GM19372 (cell line): ENCODE measurements around the gene TNFAIP8.
A peak's percentile ranks its signal among the peaks of the same experiment; 100 is the strongest.

Experiments used
- ATAC-seq: cut with Tn5 transposase; IDR thresholded peaks from one replicate; pipeline ENCODE4 v1.9.1; 2021; ENCODE audit warnings: mild to moderate bottlenecking, low read depth, moderate library complexity; ENCODE audit not compliant: unreplicated experiment

Gene TNFAIP8

DNA sequence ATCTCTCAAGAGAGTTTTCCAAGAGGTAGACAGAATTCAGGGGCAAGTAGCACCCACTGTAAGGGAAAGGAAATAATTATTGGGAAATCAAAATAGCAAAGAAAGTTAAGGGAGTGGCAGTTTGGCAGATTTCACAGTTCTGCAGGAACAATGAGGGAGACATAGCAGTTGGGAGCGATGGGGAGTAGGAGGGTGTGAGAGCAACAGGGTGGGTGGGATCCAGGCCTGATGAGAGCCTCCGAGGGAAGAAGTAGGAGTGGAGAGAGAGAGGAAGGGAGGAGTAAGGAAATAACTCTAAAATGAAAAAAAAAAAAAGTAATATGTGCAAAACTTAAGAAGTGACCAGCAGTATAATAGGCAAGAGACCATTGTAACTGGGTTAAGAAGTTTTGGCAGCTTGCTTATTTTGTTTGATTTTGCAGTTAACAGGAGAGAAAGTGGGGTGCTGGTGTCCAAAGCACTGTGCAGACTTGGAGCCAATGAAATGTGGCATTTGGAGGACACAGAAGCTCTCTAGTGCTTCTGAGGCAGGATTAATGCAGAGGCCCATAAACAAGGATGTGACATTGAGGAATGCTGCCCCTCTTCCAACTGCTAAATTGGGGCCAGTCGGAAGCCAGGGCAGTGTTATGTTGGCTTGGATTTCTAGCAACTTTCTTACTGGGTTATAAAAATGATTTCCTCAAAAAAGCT lies 10.2 kb downstream of the TNFAIP8 start:
- ATAC-seq = no peak

DNA sequence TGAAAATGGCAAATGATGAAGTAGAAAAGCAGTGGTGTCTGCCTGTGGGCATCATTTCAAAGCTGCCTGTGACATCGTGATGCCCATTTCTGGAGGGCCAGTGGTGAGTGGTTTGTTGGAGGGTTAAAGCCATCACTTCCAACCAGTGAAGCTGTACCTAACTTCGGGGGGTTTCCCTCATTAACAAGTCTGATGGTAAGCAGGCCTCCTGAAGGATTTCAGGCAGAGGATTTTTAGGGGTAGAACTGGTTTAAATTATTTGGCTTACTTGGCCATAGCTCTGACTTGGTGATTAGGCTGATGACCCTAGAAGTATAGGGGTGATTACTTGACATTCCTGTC lies 10.7 kb downstream of the TNFAIP8 start:
- ATAC-seq = no peak

GRCh38 chr5:119367502-119368237 lies 11.9 kb downstream of the TNFAIP8 start:
- ATAC-seq = peak; percentile 69

- no peak for ATAC-seq
These were observed 12.4 kb downstream of the TNFAIP8 start for GRCh38 chr5:119368238-119368630.

- no peak for ATAC-seq
These were observed 14.7 kb downstream of the TNFAIP8 start for GRCh38 chr5:119370486-119370885.

DNA sequence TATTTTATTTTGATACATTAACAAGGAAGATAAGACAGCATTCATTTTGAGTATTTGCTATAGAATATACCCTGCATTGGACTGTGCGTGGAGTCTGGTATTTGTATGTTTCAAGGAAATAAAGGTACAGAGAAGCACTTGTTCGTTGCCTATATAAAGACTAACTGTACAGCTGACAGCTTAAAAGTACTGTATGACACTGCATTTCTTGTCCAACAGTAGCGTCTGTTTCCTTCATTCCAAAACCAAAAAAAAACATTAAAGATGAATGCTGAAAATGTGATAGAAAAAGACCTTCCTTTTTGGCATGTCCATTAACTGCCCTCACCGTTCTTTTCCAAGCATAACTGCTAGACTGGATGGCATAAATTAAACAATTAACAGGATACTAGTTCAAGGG lies 15.3 kb downstream of the TNFAIP8 start:
- no peak for ATAC-seq

GRCh38 chr5:119373449-119373858 lies 17.6 kb downstream of the TNFAIP8 start:
- peak; percentile 43 for ATAC-seq

DNA sequence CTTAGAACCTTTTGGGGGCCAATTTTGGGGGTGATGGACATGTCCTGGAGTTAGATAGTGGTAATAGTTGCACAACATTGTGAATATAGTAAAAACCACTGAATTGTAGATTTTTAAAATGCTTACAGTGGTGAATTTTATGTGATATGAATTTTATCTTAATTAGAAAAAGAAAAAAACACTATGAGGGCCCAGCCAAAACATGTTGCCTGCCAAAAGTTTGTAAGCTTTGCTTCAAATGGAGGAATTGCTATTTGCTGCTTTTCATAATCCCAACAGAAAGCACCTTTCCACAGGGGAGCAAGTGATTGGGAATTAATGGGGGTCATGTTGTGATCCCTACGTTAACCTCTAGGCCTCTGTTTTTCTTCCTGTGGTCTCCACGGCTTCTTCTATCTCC lies 19.1 kb downstream of the TNFAIP8 start:
- ATAC-seq = no peak

DNA sequence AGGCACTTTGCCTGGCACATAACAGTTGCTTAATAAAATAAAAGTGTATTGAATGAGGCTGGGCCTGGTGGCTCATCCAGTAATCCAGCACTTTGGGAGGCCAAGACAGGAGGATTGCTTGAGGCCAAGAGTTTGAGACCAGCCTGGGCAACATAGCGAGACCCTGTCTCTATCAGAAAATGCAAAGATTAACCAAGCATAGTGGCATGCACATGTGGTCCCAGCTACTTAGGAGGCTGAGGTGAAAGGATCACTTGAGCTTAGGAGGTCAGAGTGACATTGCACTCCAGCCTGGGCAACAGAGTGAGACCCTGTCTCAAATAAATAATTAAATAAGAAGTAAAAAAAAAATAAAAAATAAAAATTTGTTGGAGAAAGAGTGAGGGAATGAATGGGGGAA lies 21.2 kb downstream of the TNFAIP8 start:
- no peak for ATAC-seq

DNA sequence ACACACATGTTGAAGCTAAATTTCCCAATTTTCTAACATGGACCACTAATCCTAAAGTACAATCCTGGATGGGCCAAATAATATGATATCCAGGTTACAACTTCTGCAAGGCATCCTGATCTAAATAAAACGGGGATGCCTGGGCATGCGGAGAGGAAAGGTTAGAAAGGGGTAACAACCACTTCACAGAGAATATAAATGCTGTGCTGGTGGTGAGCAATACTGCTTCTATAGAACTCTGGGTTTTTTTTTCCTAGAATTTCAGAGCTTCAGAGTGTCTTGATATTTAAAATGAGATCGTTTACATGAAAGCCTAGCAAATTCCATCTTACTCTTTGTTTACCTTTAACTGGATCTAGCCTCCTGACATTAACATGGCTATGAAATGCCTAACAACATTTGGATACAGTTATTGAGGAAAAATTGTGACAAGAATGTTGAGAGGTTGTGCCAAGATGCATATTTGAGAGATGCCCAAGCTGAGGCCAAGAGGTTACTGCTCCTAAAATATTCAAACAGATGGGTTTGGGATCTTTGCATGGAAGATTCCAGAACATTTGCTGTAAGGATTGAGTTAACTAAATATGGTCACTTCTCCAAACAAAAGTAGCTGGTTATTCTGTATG lies 22.4 kb downstream of the TNFAIP8 start:
- no peak for ATAC-seq

DNA sequence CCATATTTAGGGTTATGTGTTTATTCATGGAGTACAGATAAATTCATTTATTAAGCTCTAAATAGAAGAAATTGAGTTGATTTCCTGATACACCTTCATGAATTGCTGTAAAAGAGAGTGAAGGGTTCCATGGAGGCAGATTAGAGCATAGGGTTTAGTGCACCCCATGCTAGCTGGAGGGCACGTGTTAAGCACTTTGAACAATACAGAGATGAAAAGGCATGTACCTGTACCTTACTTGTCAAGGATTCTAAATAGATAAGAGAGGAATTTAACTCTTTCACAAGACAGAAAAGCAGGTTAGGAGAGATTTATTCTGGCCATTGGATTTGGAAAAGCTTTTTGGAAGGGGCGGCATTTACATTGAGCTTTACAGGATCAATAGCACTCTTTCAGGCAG lies 23.3 kb downstream of the TNFAIP8 start:
- no peak for ATAC-seq

DNA sequence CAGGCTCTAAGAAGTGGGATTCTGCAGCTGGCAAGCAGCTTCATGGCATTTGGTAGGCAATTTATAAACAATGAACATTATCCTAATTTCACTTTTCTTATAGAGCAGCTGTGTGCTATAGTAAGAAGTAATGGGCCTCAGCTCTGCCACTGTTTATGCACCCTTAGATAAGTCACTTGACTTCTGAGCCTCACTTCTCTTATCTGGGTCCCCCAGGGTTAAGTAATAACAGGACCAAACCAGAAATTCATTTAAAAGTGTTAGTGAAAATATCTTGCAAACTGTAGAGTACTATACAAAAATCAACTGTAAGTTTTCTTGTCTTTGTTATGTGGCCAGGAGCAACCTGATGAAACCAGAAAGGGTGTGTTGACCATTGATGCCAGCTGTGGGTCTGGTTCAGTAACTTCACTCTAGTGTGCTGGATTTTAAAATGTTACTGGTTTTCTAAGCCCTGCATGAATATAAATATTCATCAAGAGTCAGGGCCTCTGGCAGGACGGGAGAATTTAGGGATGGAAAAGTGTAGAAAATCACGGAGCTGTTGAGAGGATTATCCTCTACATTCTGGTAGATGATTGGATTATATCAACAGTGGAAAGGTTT lies 24.2 kb downstream of the TNFAIP8 start:
- no peak for ATAC-seq

GRCh38 chr5:119382169-119382568 lies 26.4 kb downstream of the TNFAIP8 start:
- no peak for ATAC-seq

DNA sequence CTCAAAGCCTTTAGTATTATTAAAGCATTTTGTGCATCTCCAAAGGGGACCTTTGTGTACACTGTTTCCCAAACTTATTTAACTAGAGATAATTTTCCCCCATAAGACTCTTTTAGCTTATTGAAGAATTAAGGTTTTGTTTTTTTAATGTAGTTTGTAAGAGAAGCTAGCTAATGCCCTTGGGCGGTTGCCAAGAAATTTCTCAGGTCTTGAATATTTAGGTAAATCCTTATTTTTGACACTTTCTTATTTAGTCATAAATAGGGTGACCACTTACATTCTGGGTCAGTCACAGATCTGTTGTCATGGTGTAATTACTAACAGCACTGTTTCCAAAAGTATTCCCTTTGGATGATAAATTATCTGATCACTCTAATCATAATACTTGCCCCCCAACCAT lies 27.2 kb downstream of the TNFAIP8 start:
- no peak for ATAC-seq

DNA sequence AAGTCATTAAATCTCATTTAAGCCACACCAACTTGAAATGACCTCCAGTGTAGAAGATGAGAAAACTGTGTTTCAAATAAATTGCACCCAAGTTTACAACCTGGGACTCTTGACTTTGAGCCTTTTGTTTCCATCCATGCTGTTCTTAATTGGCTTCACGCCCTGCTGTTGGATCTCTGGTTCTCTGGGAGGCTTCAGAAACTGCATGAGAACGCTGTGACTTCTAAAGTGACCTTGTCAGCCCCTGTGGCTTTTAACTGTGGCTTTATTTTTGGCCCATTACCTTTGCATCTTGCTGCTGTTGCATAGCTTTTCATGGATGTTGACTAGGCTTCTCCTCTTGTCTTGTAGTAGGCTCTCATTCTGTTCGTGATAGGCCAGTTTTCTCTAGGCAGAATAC lies 29.3 kb downstream of the TNFAIP8 start:
- ATAC-seq = peak; percentile 52

GRCh38 chr5:119385536-119386128 lies 29.8 kb downstream of the TNFAIP8 start:
- ATAC-seq = peak; percentile 35

- no peak for ATAC-seq
These were observed 31.0 kb downstream of the TNFAIP8 start for GRCh38 chr5:119386596-119387344.

DNA sequence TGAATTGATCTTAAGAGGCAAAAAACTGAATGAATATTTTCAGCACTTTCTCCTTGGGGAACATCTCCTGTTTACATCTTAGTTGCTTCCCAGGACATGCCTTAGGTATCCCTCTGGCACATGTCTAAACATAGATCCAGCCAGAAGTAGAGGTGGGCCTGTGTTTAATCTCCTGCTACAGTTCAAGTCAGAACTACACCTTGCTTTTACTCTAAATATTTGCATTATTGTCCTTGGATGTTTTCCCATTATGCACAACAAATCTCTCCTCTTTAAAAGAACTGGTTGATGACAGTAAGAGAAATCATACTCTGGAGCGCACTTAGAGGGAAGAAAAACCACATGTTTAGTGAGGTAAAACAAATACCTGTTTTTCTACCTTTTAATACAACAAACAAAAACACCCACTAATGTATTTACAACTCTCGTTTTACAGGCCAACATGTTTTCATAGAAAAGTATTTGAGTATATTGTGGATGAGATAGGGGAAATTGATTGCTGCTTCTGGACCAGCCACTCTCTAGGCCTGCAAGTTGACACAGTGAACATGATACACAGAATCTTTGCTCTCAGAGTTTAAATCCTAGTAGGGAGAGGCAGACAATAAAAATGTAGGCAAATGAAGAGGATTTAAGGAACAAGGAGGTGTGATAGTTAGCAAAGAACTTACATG lies 32.3 kb downstream of the TNFAIP8 start:
- ATAC-seq = no peak

GRCh38 chr5:119388619-119389190 lies 32.9 kb downstream of the TNFAIP8 start:
- ATAC-seq = no peak
